Fibroblast of lung (primary cell): ENCODE data around the gene SDK2. TPM values are rescaled to one million over a fixed set of nuclear protein-coding genes. Genes with fewer than 3 reads are reported as not detected.

Source experiments
- DNase-seq, 2 donors: peaks; one replicate each; pipeline versions ENCODE4 v3.0.0 to v3.0.0-alpha.2; 2010; ENCODE audit warnings: low read depth in 2 of 2
- H2AFZ ChIP-seq: 2 replicates; pipeline ENCODE4 v1.5.1; 2012; ENCODE audit warnings: low read length, control low read depth, inconsistent platforms
- H3K27ac ChIP-seq: 2 replicates; pipeline ENCODE4 v1.5.1; 2011; ENCODE audit warnings: low read length, control low read depth; ENCODE audit not compliant: insufficient read depth
- H3K27me3 ChIP-seq: 2 replicates; pipeline ENCODE4 v1.5.1; 2011; ENCODE audit warnings: mild to moderate bottlenecking, low read length; ENCODE audit not compliant: control insufficient read depth, insufficient read depth
- H3K36me3 ChIP-seq: 2 replicates; pipeline ENCODE4 v1.5.1; 2011; ENCODE audit warnings: low read length; ENCODE audit not compliant: control insufficient read depth, insufficient read depth
- H3K4me1 ChIP-seq: 2 replicates; pipeline ENCODE4 v1.5.1; 2011; ENCODE audit warnings: low read length; ENCODE audit not compliant: control insufficient read depth, insufficient read depth; ENCODE audit errors: extremely low read depth
- H3K4me2 ChIP-seq: 2 replicates; pipeline ENCODE4 v1.5.1; 2011; ENCODE audit warnings: low read length, control low read depth; ENCODE audit not compliant: insufficient read depth; ENCODE audit errors: extremely low read depth
- H3K4me3 ChIP-seq, 4 experiments: fragments of 200-600 bp in 1 of 4; sonication (generic) in 1 of 4; replicated peaks in 1 of 4; 2 replicates each; pipeline ENCODE4 v1.5.1; 2011 to 2016; ENCODE audit warnings: low read length in 4 of 4, low read depth in 3 of 4, mild to moderate bottlenecking in 3 of 4, control low read depth in 2 of 4, inconsistent platforms in 1 of 4, mixed read lengths in 1 of 4; ENCODE audit not compliant: insufficient read depth in 1 of 4; ENCODE audit errors: control extremely low read depth in 1 of 4
- H3K79me2 ChIP-seq: 2 replicates; pipeline ENCODE4 v1.5.1; 2012; ENCODE audit warnings: mild to moderate bottlenecking, low read length, inconsistent platforms; ENCODE audit not compliant: control insufficient read depth, insufficient read depth
- H3K9ac ChIP-seq: 2 replicates; pipeline ENCODE4 v1.5.1; 2011; ENCODE audit warnings: mild to moderate bottlenecking, low read length, control low read depth; ENCODE audit not compliant: insufficient read depth
- H3K9me3 ChIP-seq: 2 replicates; pipeline ENCODE4 v1.5.1; 2012; ENCODE audit warnings: low read depth, low read length; ENCODE audit not compliant: control insufficient read depth, insufficient read depth
- H4K20me1 ChIP-seq: 2 replicates; pipeline ENCODE4 v1.5.1; 2011; ENCODE audit warnings: low read length; ENCODE audit not compliant: control insufficient read depth, insufficient read depth; ENCODE audit errors: extremely low read depth
- EZH2 ChIP-seq: IDR thresholded peaks from 2 replicates; pipeline ENCODE4 v1.5.1; 2012; ENCODE audit warnings: low read length, control low read depth, mild to moderate bottlenecking; ENCODE audit errors: missing control alignments
- polyA plus RNA-seq, 2 donors: library from polyadenylated mRNA; depleted of rRNA in 1 of 2; stranded (reverse) in 1 of 2; unstranded in 1 of 2; fragments of >200 nt; gene quantifications; 2 replicates each; pipeline ENCODE4 v1.2.1, GENCODE V29; 2011 to 2012; ENCODE audit warnings: missing spikeins in 1 of 2
- total RNA-seq: library from RNA; depleted of rRNA; stranded (reverse); fragments of >200 nt; gene quantifications from 2 replicates; pipeline ENCODE4 v1.2.1, GENCODE V29; 2014
- TF ChIP-seq, protein P1 (sequence below), 2 donors: IDR thresholded peaks in 1 of 2; conservative IDR thresholded peaks in 1 of 2; 1 replicate in 1 of 2; 2 replicates in 1 of 2; pipeline ENCODE4 v1.5.1; 2011 to 2012; ENCODE audit warnings: low read length in 2 of 2, control low read depth in 1 of 2, inconsistent platforms in 1 of 2, low read depth in 1 of 2, mild to moderate bottlenecking in 1 of 2

Gene SDK2
- total and polyA plus RNA-seq, 2 donors (not counting 1 experiment from before 2014, with no cell fraction given): under 0.01 to 0.01 TPM

GRCh38 chr17:73349647-73350046, 294.6 kb downstream of the SDK2 start:
- H3K4me2 ChIP-seq: no peak overlapping the region

GRCh38 chr17:73349138-73349537, 295.1 kb downstream of the SDK2 start:
- H2AFZ ChIP-seq: peak overlapping the region; percentile 17

More at GRCh38 chr17:73349647-73350046, 294.6 kb downstream of the SDK2 start:
- TF ChIP-seq, protein P1, sequence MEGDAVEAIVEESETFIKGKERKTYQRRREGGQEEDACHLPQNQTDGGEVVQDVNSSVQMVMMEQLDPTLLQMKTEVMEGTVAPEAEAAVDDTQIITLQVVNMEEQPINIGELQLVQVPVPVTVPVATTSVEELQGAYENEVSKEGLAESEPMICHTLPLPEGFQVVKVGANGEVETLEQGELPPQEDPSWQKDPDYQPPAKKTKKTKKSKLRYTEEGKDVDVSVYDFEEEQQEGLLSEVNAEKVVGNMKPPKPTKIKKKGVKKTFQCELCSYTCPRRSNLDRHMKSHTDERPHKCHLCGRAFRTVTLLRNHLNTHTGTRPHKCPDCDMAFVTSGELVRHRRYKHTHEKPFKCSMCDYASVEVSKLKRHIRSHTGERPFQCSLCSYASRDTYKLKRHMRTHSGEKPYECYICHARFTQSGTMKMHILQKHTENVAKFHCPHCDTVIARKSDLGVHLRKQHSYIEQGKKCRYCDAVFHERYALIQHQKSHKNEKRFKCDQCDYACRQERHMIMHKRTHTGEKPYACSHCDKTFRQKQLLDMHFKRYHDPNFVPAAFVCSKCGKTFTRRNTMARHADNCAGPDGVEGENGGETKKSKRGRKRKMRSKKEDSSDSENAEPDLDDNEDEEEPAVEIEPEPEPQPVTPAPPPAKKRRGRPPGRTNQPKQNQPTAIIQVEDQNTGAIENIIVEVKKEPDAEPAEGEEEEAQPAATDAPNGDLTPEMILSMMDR (conservative IDR thresholded peaks at IDR 0.05 in 1 of 2, IDR thresholded peaks at IDR 0.05 in 1 of 2; ENCODE audit: low read depth in 1 of 2, low read length in 2 of 2): no peak
- no peak for TF ChIP-seq EZH2
- no peaks in the 10 kb centered on the region for H3K27me3 ChIP-seq
- no peaks in the 10 kb centered on the region for H4K20me1 ChIP-seq
- H3K27ac ChIP-seq: no peak overlapping the region
- no peak overlapping the region for H2AFZ ChIP-seq
- H3K79me2 ChIP-seq: no peaks in the 10 kb centered on the region
- H3K4me3 ChIP-seq: no peak overlapping the region
- no peak overlapping the region for H3K9ac ChIP-seq
- DNase-seq: no peak
- H3K9me3 ChIP-seq: no peaks in the 10 kb centered on the region
- no peaks in the 10 kb centered on the region for H3K36me3 ChIP-seq
- H3K4me1 ChIP-seq: no peaks in the 10 kb centered on the region

DNA sequence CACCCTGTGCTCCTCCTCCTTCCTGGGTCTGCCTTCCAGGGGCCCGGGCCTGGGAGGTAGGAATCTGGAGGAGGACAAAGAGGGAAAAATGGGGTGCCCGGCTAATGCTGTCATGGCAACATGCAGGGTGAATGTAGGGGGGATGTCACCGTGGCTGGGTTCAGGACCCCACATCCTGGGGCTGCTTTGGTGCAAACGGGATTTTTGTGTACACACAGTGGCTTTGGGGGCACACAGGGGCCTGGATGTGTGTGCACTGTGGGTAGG, 295.5 kb downstream of the SDK2 start:
- DNase-seq: no peak
- H3K79me2 ChIP-seq: no peaks in the 10 kb centered on the region
- H3K27me3 ChIP-seq: no peaks in the 10 kb centered on the region
- no peak overlapping the region for H3K4me2 ChIP-seq
- H3K27ac ChIP-seq: no peak overlapping the region
- H3K9ac ChIP-seq: no peak overlapping the region
- H3K9me3 ChIP-seq: no peaks in the 10 kb centered on the region
- no peaks in the 10 kb centered on the region for H4K20me1 ChIP-seq
- no peaks in the 10 kb centered on the region for H3K36me3 ChIP-seq
- H3K4me1 ChIP-seq: peaks cover 9% of the 10 kb centered on the region
- TF ChIP-seq, protein P1 (conservative IDR thresholded peaks at IDR 0.05 in 1 of 2, IDR thresholded peaks at IDR 0.05 in 1 of 2; ENCODE audit: low read depth in 1 of 2, low read length in 2 of 2): no peak
- no peak for TF ChIP-seq EZH2
- peak overlapping the region; percentile 17 for H2AFZ ChIP-seq
- no peak overlapping the region for H3K4me3 ChIP-seq

More at GRCh38 chr17:73349138-73349537, 295.1 kb downstream of the SDK2 start:
- H3K27me3 ChIP-seq: no peaks in the 10 kb centered on the region
- no peaks in the 10 kb centered on the region for H3K9me3 ChIP-seq
- DNase-seq: no peak
- H3K4me2 ChIP-seq: no peak overlapping the region
- H3K36me3 ChIP-seq: no peaks in the 10 kb centered on the region
- no peak overlapping the region for H3K27ac ChIP-seq
- H3K4me3 ChIP-seq: no peak overlapping the region
- no peaks in the 10 kb centered on the region for H3K79me2 ChIP-seq
- TF ChIP-seq EZH2: no peak
- TF ChIP-seq, protein P1 (conservative IDR thresholded peaks at IDR 0.05 in 1 of 2, IDR thresholded peaks at IDR 0.05 in 1 of 2; ENCODE audit: low read depth in 1 of 2, low read length in 2 of 2): no peak
- no peaks in the 10 kb centered on the region for H4K20me1 ChIP-seq
- no peak overlapping the region for H3K9ac ChIP-seq
- H3K4me1 ChIP-seq: peaks cover 5% of the 10 kb centered on the region
